ENCODE results near the gene KCNC4. TPM values are rescaled to one million over a fixed set of nuclear protein-coding genes. Genes with fewer than 3 reads are reported as not detected.

The KCNC4 gene
- total and polyA plus RNA-seq, 2 experiments from 2014 or later = 3.4 to 11.8 TPM

DNA sequence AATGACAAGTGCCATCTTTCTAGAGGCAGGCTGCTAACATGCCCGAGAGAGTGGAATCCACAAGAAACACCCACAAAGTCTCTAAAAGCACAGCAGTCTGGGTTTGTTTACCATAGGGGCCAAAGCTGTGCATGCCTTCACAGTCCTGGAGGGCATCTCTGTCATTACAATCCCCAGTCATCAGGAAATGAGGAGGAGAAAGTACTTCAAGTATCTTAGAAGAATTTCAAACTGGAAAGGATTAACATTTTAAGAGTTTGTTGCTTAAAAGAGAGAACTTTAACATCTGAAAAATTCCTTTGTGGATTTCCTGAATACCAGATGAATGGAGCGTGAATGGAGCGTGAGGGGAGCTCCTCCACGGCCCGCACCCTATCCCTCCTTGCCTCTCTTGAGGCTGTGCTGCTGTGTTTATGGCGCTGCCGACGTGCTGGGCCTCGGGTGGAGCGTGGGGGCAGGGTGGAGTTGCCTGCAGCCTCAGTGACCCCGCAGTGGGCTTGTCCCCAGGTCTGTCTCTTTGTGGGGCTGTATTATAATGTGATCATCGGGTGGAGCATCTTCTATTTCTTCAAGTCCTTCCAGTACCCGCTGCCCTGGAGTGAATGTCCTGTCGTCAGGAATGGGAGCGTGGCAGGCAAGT is 36.5 kb upstream of the KCNC4 start:
- Histone ChIP-seq H3K4me3 (no peak overlapping the region), H3K27me3 (no peaks in the 10 kb centered on the region), H3K36me3 (no peaks in the 10 kb centered on the region), H3K4me1 (ENCODE audit: low read depth) (peaks cover 4% of the 10 kb centered on the region), H3K27ac (no peak overlapping the region), H3K9me3 (ENCODE audit: low read depth) (no peaks in the 10 kb centered on the region)
- TF ChIP-seq, protein P1, sequence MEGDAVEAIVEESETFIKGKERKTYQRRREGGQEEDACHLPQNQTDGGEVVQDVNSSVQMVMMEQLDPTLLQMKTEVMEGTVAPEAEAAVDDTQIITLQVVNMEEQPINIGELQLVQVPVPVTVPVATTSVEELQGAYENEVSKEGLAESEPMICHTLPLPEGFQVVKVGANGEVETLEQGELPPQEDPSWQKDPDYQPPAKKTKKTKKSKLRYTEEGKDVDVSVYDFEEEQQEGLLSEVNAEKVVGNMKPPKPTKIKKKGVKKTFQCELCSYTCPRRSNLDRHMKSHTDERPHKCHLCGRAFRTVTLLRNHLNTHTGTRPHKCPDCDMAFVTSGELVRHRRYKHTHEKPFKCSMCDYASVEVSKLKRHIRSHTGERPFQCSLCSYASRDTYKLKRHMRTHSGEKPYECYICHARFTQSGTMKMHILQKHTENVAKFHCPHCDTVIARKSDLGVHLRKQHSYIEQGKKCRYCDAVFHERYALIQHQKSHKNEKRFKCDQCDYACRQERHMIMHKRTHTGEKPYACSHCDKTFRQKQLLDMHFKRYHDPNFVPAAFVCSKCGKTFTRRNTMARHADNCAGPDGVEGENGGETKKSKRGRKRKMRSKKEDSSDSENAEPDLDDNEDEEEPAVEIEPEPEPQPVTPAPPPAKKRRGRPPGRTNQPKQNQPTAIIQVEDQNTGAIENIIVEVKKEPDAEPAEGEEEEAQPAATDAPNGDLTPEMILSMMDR (IDR thresholded peaks at IDR 0.05; ENCODE audit: low read depth, low read length) = no peak
- no peak for DNase-seq (ENCODE audit: low read depth in 1 of 2, low spot score in 1 of 2)

DNA sequence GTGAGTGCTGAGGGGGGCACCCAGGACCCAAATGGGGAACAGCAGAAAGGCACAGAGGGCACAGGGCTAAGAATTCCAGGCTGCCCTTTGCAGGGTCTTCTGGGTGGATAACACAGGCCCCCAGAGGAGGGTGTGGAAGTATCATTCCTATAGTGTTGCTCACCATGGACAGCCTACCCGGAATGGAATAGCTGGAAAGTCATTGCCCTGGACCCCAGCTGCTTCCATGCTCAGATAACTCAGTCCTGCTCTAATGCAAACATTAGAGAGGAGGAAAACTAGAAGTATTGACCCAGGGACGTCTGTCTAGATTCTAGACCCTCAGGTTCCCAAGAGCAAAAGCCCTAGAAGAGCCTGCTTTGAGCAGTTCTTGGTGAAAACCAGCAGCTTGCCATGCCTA is 35.2 kb upstream of the KCNC4 start:
- no peak overlapping the region for H3K4me3 ChIP-seq
- no peak overlapping the region for H3K27ac ChIP-seq
- TF ChIP-seq, protein P1 (IDR thresholded peaks at IDR 0.05; ENCODE audit: low read depth, low read length) = no peak
- peaks cover 4% of the 10 kb centered on the region for H3K4me1 ChIP-seq (ENCODE audit: low read depth)
- H3K36me3 ChIP-seq = no peaks in the 10 kb centered on the region
- H3K9me3 ChIP-seq (ENCODE audit: low read depth) = no peaks in the 10 kb centered on the region
- DNase-seq (ENCODE audit: low read depth in 1 of 2, low spot score in 1 of 2) = no peak
- no peaks in the 10 kb centered on the region for H3K27me3 ChIP-seq

DNA sequence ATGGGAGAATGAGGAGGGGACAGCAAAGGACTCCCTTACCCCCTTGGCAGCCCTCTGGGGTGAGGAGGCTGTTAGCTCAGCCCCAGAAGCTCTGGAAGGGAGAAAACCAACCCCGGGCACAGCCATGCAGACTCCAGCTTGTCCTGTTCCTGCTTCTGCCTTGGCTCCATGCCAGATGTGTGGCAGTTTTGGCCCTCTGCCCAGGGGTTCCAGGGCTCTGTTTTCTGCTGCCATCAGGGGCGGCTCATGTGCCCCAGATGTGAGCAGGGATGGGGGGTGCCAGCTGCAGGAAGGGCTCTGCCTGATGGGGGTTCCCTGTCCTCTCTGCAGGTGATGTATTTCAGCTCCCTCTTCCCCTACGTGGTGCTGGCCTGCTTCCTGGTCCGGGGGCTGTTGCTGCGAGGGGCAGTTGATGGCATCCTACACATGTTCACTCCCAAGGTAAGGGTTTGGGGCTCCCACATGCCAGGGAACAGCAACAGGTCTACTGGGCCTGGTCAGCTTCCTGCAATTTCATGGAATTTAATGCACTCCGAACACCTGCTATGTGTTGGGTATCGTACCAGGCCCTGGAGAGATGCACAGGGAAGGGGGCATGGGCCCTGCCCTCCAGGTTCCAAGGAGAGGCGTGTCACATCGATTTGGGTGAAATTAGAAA is 33.7 kb upstream of the KCNC4 start:
- TF ChIP-seq, protein P1 (IDR thresholded peaks at IDR 0.05; ENCODE audit: low read depth, low read length) = no peak

DNA sequence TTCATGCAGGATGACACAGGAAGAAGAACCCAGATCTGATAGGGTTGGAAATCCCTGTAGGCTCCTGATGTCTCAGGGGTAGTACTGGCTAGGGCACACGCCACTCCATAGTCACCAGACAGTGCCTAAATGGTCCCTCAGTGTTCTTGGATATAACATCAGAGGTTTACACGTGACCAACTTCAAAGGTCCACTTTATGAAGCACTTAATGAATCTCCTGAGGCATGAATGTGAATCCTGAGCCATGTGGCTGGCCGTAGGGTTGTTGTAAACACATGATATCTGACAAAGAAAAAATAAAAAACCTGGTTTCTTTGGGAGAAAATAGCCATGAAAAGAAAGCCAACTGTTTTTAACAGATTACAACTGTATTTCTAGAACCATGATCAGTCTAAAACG is 32.3 kb upstream of the KCNC4 start:
- Histone ChIP-seq H3K4me1 (ENCODE audit: low read depth) (no peaks in the 10 kb centered on the region), H3K4me3 (no peak overlapping the region), H3K36me3 (no peaks in the 10 kb centered on the region), H3K27ac (no peak overlapping the region), H3K27me3 (peaks cover 10% of the 10 kb centered on the region), H3K9me3 (ENCODE audit: low read depth) (no peaks in the 10 kb centered on the region)
- no peak for DNase-seq (ENCODE audit: low read depth in 1 of 2, low spot score in 1 of 2)
- TF ChIP-seq, protein P1 (IDR thresholded peaks at IDR 0.05; ENCODE audit: low read depth, low read length) = no peak

More for the DNA sequence above, 33.7 kb upstream of the KCNC4 start:
- Histone ChIP-seq H3K9me3 (ENCODE audit: low read depth) (no peaks in the 10 kb centered on the region), H3K36me3 (no peaks in the 10 kb centered on the region), H3K27me3 (peaks cover 4% of the 10 kb centered on the region), H3K27ac (no peak overlapping the region), H3K4me1 (ENCODE audit: low read depth) (peaks cover 4% of the 10 kb centered on the region), H3K4me3 (no peak overlapping the region)
- peak; percentile 10 to 34 for DNase-seq (ENCODE audit: low read depth in 1 of 2, low spot score in 1 of 2)

DNA sequence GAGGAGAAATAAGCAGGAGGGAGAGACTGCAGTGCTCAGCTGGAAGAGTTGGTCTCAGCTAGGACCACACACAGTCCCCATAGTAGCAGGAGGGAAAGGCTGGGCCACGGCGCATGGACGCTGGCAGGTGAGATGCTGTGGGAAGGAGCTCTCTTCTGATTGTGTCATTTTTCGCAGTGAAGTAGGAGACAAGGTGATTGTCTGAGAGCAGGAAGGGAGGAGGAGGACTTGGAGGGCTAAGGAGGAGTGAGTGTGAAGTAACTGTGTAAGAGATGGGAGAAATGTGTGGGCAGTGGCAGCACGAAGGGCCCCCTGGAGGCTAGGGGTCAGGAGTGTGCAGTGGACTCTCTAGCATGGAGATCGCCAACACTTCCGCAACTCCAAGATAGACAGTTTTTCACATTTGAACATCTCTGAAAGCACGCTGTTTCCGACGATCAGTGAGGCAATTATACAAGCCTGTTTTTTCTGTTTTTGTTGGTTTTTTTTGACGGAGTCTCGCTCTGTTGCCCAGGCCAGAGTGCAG is 26.4 kb upstream of the KCNC4 start:
- H3K9me3 ChIP-seq (ENCODE audit: low read depth) = no peaks in the 10 kb centered on the region
- peaks cover 29% of the 10 kb centered on the region for H3K4me1 ChIP-seq (ENCODE audit: low read depth)
- H3K27me3 ChIP-seq = peaks cover 12% of the 10 kb centered on the region
- no peak for DNase-seq (ENCODE audit: low read depth in 1 of 2, low spot score in 1 of 2)
- no peak overlapping the region for H3K4me3 ChIP-seq
- no peaks in the 10 kb centered on the region for H3K36me3 ChIP-seq
- TF ChIP-seq, protein P1 (IDR thresholded peaks at IDR 0.05; ENCODE audit: low read depth, low read length) = no peak
- no peak overlapping the region for H3K27ac ChIP-seq

Data from cardiac muscle cell (in vitro differentiated cells and primary cell).